MCF 10A (cell line): ENCODE data around the gene MARVELD3. TPM values are rescaled to one million over a fixed set of nuclear protein-coding genes. Genes with fewer than 3 reads are reported as not detected.
"Not testable (repeated sequence)": the region's sequence is repeated elsewhere in the genome, so short reads cannot be mapped to it uniquely, and the experiment has no call there.

Source experiments
- BruUV-seq: library from RNA; stranded (reverse); fragments of 400-500 nt; replicated peaks from 2 replicates; lab custom pipeline; 2021; lab: Mats Ljungman, UMichigan
- CTCF ChIA-PET: fragments of 300-600 bp; sonication (Branson Sonifier 250); formaldehyde crosslinking; extraction: SDS; loops from one replicate; lab custom pipeline; 2021; ENCODE audit warnings: antibody characterized with exemption, inconsistent platforms; lab: Yijun Ruan, JAX
- POLR2A ChIA-PET: fragments of 300-600, 350-650 bp; sonication (Branson Sonifier 250); formaldehyde crosslinking; extraction: SDS; loops from one replicate; lab custom pipeline; 2020; ENCODE audit warnings: antibody characterized with exemption, inconsistent platforms; lab: Yijun Ruan, JAX
- DNase-seq: peaks from one replicate; pipeline ENCODE4 v3.0.0-alpha.2; 2018; ENCODE audit not compliant: unreplicated experiment
- H3K27ac Mint-ChIP-seq: one replicate; pipeline ENCODE4 v1.8.0; 2022; ENCODE audit warnings: mild to moderate bottlenecking, low read depth, mixed read lengths; ENCODE audit not compliant: unreplicated experiment
- H3K27me3 Mint-ChIP-seq: one replicate; pipeline ENCODE4 v1.8.0; 2022; ENCODE audit warnings: mixed read lengths; ENCODE audit not compliant: insufficient read depth, unreplicated experiment
- H3K36me3 Mint-ChIP-seq: one replicate; pipeline ENCODE4 v1.8.0; 2022; ENCODE audit warnings: mild to moderate bottlenecking, moderate library complexity, mixed read lengths; ENCODE audit not compliant: insufficient read depth, unreplicated experiment
- H3K4me1 Mint-ChIP-seq: one replicate; pipeline ENCODE4 v1.8.0; 2022; ENCODE audit warnings: mixed read lengths; ENCODE audit not compliant: insufficient read depth, unreplicated experiment
- H3K4me3 Mint-ChIP-seq: one replicate; pipeline ENCODE4 v1.8.0; 2022; ENCODE audit warnings: mild to moderate bottlenecking, moderate library complexity, mixed read lengths; ENCODE audit not compliant: unreplicated experiment
- H3K9me3 Mint-ChIP-seq: one replicate; pipeline ENCODE4 v1.8.0; 2022; ENCODE audit warnings: mixed read lengths; ENCODE audit not compliant: unreplicated experiment
- intact Hi-C: fragments of 100-400 bp; cut with micrococcal nuclease; formaldehyde crosslinking; loops from 2 replicates; pipeline ENCODE4 v1.14.1; 2022
- total RNA-seq: library from RNA; stranded (reverse); gene quantifications from 2 replicates; pipeline ENCODE4 v1.2.3, GENCODE V29; 2022
- TF ChIP-seq, protein P1 (sequence below): fragments of 200-600 bp; IDR thresholded peaks from one replicate; pipeline ENCODE4 v1.8.0; 2022; ENCODE audit warnings: antibody characterized with exemption, mild to moderate bottlenecking; ENCODE audit not compliant: unreplicated experiment

Gene MARVELD3
- total RNA-seq, 1 experiment from 2014 or later: 1.3 TPM

DNA sequence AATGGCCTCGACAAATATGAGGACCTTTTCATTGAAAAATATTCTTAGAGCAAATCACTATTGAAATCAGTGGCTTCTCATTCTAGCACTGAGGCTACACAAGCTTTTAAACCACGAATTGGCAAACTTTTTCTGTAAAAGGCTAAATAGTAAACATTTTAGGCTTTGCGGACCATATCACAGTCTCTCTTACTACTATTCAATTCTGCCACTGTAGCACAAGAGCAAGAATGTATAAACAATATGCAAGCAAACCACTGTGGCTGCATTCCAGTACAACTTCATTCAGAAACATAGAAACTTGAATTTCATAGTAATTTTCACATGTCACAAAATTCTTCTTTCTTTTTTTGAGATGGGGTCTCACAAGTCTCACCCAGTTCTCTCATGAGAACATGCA is 49.4 kb downstream of the MARVELD3 start:
- POLR2A ChIA-PET: interaction anchor here (0.6 kb wide), 1 partner anchor 1981 kb away, joined by 3 read pairs; no protein-coding TSS in a partner anchor
- no TSS peak for BruUV-seq
- CTCF ChIA-PET: interaction anchor here (0.8 kb wide), 1 partner anchor 24 kb away, joined by 3 read pairs; no protein-coding TSS in a partner anchor
- no peaks in the 10 kb centered on the region for H3K4me1 Mint-ChIP-seq
- TF ChIP-seq, protein P1, sequence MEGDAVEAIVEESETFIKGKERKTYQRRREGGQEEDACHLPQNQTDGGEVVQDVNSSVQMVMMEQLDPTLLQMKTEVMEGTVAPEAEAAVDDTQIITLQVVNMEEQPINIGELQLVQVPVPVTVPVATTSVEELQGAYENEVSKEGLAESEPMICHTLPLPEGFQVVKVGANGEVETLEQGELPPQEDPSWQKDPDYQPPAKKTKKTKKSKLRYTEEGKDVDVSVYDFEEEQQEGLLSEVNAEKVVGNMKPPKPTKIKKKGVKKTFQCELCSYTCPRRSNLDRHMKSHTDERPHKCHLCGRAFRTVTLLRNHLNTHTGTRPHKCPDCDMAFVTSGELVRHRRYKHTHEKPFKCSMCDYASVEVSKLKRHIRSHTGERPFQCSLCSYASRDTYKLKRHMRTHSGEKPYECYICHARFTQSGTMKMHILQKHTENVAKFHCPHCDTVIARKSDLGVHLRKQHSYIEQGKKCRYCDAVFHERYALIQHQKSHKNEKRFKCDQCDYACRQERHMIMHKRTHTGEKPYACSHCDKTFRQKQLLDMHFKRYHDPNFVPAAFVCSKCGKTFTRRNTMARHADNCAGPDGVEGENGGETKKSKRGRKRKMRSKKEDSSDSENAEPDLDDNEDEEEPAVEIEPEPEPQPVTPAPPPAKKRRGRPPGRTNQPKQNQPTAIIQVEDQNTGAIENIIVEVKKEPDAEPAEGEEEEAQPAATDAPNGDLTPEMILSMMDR: no peak
- peaks cover 57% of the 10 kb centered on the region for H3K36me3 Mint-ChIP-seq
- H3K27me3 Mint-ChIP-seq: no peaks in the 10 kb centered on the region
- no peaks in the 10 kb centered on the region for H3K9me3 Mint-ChIP-seq
- intact Hi-C loops: no loop called here
- DNase-seq: no peak
- H3K4me3 Mint-ChIP-seq: no peak overlapping the region
- H3K27ac Mint-ChIP-seq: no peak overlapping the region

- BruUV-seq: no TSS peak
- intact Hi-C loops: no loop called here
- TF ChIP-seq, protein P1: no peak
- no peaks in the 10 kb centered on the region for H3K4me1 Mint-ChIP-seq
- DNase-seq: no peak
- H3K36me3 Mint-ChIP-seq: peaks cover 60% of the 10 kb centered on the region
- ChIA-PET CTCF (interaction anchor here (0.8 kb wide), 1 partner anchor 25 kb away, joined by 3 read pairs; no protein-coding TSS in a partner anchor), POLR2A (interaction anchor here (0.6 kb wide), 1 partner anchor 1980 kb away, joined by 3 read pairs; no protein-coding TSS in a partner anchor)
- H3K27me3 Mint-ChIP-seq: no peaks in the 10 kb centered on the region
- no peak overlapping the region for H3K27ac Mint-ChIP-seq
- no peaks in the 10 kb centered on the region for H3K9me3 Mint-ChIP-seq
- no peak overlapping the region for H3K4me3 Mint-ChIP-seq
Measured at GRCh38 chr16:71676236-71676635, 50.3 kb downstream of the MARVELD3 start.

DNA sequence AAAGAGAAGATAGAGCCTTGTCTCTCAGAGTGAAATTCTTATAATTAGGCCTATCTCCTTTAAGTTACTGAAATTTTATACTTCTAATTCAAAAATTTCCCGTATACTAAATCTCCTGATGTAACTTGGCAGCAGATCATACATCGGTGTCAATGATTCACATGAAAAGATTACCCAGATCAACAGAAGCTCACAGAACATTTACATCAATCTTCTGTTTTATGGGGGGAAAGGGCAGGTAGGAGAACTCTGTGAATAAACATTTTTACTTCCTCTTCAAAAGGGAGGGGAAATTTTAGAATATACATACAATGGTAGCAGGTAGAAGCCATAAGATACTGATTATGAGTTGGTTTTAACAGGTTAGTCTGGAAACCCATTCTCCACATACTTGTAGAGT is 55.4 kb downstream of the MARVELD3 start:
- no peak overlapping the region for H3K4me3 Mint-ChIP-seq
- no peak for DNase-seq
- peaks cover 78% of the 10 kb centered on the region for H3K36me3 Mint-ChIP-seq
- ChIA-PET POLR2A (interaction anchor here (1.4 kb wide), 1 partner anchor 10 kb away, joined by 4 read pairs; no protein-coding TSS in a partner anchor), CTCF (interaction anchor here (0.6 to 0.9 kb wide), 3 partner anchors 11 to 1091 kb away, joined by 3 read pairs; no protein-coding TSS in a partner anchor)
- H3K27ac Mint-ChIP-seq: no peak overlapping the region
- TF ChIP-seq, protein P1: no peak
- BruUV-seq: no TSS peak
- H3K27me3 Mint-ChIP-seq: no peaks in the 10 kb centered on the region
- H3K4me1 Mint-ChIP-seq: no peaks in the 10 kb centered on the region
- H3K9me3 Mint-ChIP-seq: no peaks in the 10 kb centered on the region
- intact Hi-C loops: no loop called here

- POLR2A ChIA-PET, H3K4me3 Mint-ChIP-seq, H3K4me1 Mint-ChIP-seq, H3K27me3 Mint-ChIP-seq, BruUV-seq, H3K9me3 Mint-ChIP-seq, intact Hi-C loops, CTCF ChIA-PET, DNase-seq, H3K27ac Mint-ChIP-seq: not testable (repeated sequence)
- peaks cover 77% of the 10 kb centered on the region for H3K36me3 Mint-ChIP-seq
Measured at GRCh38 chr16:71684280-71684679, 58.3 kb downstream of the MARVELD3 start.

Other genes starting within 250 kb of the MARVELD3 start
- gene TLE7, start 184.1 kb upstream of the MARVELD3 start, total RNA-seq: not detected in 2 replicates
- gene ZNF23, start 163.9 kb upstream of the MARVELD3 start, total RNA-seq: 12.6 and 13.7 TPM in 2 replicates
- 4.1 and 4.6 TPM in 2 replicates for gene ZNF19, start 136.9 kb upstream of the MARVELD3 start, total RNA-seq
- 0.14 TPM in 1 of 2 replicates, not detected in the other for gene CHST4, start 99.8 kb upstream of the MARVELD3 start, total RNA-seq
- not detected in 2 replicates for gene TAT, start 49.1 kb upstream of the MARVELD3 start, total RNA-seq
- 10.5 and 10.9 TPM in 2 replicates for gene PHLPP2, start 98.5 kb downstream of the MARVELD3 start, total RNA-seq
- 99.5 and 100 TPM in 2 replicates for gene AP1G1, start 182.7 kb downstream of the MARVELD3 start, total RNA-seq
- gene ATXN1L, start 219.8 kb downstream of the MARVELD3 start, total RNA-seq: 18.2 and 20.4 TPM in 2 replicates